Measurements from ENCODE around the gene PPP1R2C. TPM values are rescaled to one million over a fixed set of nuclear protein-coding genes. Genes with fewer than 3 reads are reported as not detected.

Gene PPP1R2C
- total and polyA plus RNA-seq, 2 of the 8 experiments (the other 6 are each of a cell fraction or from before 2014, with no cell fraction given), result not detected

DNA sequence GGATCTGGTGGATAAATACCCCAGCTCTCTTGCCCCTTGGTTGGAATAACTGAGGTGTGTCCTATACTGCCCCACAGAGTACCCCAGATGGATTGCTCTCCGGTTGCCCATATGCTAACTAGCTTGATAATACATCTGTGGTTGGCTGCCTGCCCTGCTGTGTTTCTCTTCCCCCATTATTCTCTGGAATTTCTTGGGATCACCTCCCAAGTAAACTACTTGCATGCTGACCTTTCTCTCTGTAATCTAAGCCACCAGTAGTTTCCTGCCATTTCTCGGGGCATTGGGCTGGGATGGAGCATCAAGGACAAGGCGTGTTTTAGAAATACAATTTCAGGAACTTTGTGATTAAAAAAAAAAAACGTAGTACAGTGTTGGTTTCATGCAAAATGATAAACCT, 25.2 kb downstream of the PPP1R2C start (continued):
- TF ChIP-seq, protein P1, sequence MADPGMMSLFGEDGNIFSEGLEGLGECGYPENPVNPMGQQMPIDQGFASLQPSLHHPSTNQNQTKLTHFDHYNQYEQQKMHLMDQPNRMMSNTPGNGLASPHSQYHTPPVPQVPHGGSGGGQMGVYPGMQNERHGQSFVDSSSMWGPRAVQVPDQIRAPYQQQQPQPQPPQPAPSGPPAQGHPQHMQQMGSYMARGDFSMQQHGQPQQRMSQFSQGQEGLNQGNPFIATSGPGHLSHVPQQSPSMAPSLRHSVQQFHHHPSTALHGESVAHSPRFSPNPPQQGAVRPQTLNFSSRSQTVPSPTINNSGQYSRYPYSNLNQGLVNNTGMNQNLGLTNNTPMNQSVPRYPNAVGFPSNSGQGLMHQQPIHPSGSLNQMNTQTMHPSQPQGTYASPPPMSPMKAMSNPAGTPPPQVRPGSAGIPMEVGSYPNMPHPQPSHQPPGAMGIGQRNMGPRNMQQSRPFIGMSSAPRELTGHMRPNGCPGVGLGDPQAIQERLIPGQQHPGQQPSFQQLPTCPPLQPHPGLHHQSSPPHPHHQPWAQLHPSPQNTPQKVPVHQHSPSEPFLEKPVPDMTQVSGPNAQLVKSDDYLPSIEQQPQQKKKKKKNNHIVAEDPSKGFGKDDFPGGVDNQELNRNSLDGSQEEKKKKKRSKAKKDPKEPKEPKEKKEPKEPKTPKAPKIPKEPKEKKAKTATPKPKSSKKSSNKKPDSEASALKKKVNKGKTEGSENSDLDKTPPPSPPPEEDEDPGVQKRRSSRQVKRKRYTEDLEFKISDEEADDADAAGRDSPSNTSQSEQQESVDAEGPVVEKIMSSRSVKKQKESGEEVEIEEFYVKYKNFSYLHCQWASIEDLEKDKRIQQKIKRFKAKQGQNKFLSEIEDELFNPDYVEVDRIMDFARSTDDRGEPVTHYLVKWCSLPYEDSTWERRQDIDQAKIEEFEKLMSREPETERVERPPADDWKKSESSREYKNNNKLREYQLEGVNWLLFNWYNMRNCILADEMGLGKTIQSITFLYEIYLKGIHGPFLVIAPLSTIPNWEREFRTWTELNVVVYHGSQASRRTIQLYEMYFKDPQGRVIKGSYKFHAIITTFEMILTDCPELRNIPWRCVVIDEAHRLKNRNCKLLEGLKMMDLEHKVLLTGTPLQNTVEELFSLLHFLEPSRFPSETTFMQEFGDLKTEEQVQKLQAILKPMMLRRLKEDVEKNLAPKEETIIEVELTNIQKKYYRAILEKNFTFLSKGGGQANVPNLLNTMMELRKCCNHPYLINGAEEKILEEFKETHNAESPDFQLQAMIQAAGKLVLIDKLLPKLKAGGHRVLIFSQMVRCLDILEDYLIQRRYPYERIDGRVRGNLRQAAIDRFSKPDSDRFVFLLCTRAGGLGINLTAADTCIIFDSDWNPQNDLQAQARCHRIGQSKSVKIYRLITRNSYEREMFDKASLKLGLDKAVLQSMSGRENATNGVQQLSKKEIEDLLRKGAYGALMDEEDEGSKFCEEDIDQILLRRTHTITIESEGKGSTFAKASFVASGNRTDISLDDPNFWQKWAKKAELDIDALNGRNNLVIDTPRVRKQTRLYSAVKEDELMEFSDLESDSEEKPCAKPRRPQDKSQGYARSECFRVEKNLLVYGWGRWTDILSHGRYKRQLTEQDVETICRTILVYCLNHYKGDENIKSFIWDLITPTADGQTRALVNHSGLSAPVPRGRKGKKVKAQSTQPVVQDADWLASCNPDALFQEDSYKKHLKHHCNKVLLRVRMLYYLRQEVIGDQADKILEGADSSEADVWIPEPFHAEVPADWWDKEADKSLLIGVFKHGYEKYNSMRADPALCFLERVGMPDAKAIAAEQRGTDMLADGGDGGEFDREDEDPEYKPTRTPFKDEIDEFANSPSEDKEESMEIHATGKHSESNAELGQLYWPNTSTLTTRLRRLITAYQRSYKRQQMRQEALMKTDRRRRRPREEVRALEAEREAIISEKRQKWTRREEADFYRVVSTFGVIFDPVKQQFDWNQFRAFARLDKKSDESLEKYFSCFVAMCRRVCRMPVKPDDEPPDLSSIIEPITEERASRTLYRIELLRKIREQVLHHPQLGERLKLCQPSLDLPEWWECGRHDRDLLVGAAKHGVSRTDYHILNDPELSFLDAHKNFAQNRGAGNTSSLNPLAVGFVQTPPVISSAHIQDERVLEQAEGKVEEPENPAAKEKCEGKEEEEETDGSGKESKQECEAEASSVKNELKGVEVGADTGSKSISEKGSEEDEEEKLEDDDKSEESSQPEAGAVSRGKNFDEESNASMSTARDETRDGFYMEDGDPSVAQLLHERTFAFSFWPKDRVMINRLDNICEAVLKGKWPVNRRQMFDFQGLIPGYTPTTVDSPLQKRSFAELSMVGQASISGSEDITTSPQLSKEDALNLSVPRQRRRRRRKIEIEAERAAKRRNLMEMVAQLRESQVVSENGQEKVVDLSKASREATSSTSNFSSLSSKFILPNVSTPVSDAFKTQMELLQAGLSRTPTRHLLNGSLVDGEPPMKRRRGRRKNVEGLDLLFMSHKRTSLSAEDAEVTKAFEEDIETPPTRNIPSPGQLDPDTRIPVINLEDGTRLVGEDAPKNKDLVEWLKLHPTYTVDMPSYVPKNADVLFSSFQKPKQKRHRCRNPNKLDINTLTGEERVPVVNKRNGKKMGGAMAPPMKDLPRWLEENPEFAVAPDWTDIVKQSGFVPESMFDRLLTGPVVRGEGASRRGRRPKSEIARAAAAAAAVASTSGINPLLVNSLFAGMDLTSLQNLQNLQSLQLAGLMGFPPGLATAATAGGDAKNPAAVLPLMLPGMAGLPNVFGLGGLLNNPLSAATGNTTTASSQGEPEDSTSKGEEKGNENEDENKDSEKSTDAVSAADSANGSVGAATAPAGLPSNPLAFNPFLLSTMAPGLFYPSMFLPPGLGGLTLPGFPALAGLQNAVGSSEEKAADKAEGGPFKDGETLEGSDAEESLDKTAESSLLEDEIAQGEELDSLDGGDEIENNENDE (IDR thresholded peaks at IDR 0.05; ENCODE audit: insufficient replicate concordance, low read length), result no peak
- TF ChIP-seq EP300 (IDR thresholded peaks at IDR 0.05; ENCODE audit: borderline replicate concordance in 1 of 2, low read depth in 2 of 2, low read length in 2 of 2), result no peak
- TF ChIP-seq MAFK (IDR thresholded peaks at IDR 0.05; ENCODE audit: low read depth, low read length), result no peak
- TF ChIP-seq KDM1A (IDR thresholded peaks at IDR 0.05; ENCODE audit: borderline replicate concordance, low read length), result no peak
- TF ChIP-seq RXRA (IDR thresholded peaks at IDR 0.05; ENCODE audit: insufficient read depth, low read depth, low read length), result no peak
- TF ChIP-seq SIRT6 (IDR thresholded peaks at IDR 0.05; ENCODE audit: low read length), result no peak
- no peak for TF ChIP-seq PHF8 (conservative IDR thresholded peaks at IDR 0.05; ENCODE audit: low read depth, low read length)
- no peak for TF ChIP-seq POU5F1 (IDR thresholded peaks at IDR 0.05; ENCODE audit: low read depth, low read length)
- no peak for TF ChIP-seq SIX5 (IDR thresholded peaks at IDR 0.05; ENCODE audit: low read depth, low read length)
- no peak for TF ChIP-seq CBX5 (IDR thresholded peaks at IDR 0.05; ENCODE audit: low read depth, low read length)
- TF ChIP-seq CREB1 (IDR thresholded peaks at IDR 0.05), result no peak
